CD4-positive, alpha-beta T cell treated with Interleukin-4 for 4 hours (primary cell): ENCODE measurements around the gene APBA3.

ENCODE experiments used
- DNase-seq: peaks from one replicate; pipeline ENCODE4 v3.0.0-alpha.2; 2020

The APBA3 gene

DNA sequence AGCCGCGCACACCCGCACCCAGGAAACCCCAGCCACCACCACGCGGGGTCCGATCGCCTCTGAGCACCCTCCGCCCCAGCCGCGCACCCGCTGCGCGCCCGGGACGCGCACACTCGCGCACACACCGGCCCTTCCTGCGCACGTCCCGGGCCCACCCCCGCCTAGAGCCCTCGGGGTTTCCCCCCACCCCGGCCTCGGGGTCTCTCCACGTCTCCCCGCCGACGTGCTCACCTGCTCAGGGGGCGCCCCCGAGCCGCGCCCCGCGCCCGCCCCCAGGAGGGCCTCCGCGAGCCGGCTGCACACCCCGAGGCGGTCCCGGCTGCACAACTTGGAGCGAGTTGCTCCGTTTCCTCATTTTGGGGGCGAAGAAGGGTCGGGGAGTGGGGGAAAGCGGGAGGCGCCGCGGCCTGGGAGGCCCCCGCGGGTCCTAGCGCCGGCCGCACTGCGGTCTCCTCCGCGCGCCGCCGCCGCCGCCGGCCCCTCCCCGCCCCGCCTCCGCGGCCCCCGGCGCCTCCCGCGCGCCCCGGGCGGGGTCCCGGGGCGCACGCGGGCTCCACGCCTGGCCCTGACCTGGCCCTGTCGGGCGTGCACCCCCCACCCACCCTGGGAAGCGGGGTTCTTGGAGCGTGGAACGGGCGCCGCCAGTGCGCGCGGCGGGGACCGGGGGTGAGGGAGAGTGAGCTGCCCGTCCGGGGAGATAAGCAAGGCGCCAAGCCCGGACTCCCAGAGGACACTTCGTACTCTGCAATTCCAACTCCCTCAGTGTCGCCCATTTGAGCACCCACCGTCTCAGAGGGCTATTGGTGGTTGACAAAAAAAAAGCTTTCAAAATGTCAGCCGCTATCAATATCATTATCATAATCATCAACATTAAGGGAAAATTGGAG lies 24.7 kb upstream of the APBA3 start, which contains the start of gene MATK:
TSS of gene MATK (minus strand) at position 444 of the 887 bp plus-strand sequence. CDS start 1,246 bp downstream, outside the sequence.
- DNase-seq = no peak

GRCh38 chr19:3785451-3785937 lies 24.0 kb upstream of the APBA3 start:
- DNase-seq = no peak

DNA sequence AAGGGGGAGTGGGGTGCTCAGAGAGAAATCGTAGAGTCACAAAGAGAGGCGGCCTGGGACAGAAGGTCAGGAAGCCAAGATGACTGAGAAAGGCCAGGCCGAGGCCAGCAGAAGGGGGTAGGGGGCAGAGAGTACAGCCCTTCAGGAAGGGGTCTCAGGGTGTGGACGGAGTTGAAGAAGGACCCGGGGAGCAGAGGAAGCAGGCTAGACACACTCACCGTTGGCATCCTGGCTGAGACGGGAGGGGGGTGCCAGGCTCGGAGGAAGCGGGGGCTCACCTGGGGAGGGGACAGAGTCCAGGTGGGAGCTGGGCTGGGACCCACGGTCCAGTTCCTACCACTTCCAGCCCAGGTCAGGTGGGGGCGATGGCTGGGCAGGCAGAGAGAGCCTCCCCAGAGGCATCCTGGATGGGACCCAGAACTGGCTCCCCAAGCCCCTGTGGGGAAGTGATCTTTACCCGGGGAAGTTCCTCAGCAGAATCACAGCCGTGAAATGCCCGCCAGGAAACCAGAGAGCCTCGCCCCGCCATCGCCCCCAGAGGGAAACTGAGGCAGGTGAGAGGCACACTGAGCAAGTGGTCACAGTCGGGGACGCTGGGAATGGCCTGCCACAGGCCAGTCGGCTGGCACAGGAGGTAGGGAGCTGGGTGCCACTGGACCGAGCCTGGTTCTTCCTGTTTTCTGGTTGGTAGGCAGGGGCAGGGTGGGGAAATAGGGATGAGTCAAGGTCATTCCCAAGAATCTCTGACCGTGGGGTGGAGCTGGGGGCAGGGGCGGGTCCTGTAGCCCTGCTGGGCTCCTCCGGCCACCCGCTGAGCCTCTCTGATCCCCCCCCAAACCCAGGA lies 23.3 kb upstream of the APBA3 start:
- no peak for DNase-seq

GRCh38 chr19:3783660-3784584 lies 22.4 kb upstream of the APBA3 start:
- no peak for DNase-seq

GRCh38 chr19:3782903-3783302 lies 21.4 kb upstream of the APBA3 start:
- no peak for DNase-seq

DNA sequence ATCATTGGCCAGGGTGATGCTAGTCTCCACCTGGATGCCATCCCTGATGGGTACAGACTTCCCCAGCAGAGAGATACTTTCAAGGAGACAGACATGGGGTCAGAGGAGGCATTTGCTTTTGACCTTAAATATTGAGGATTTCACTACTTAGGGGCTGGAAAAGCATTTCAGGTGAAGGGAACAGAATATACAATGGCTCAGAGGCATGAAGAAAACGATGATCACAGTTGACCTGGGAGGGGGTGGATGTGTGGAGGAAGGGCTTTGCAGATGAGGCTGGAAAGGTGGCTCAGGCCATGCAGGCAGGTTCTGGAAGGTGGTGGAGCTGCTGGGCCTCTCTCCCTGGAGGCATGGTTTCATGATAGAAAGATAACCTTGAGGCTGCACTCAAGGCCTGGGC lies 20.8 kb upstream of the APBA3 start:
- no peak for DNase-seq

GRCh38 chr19:3781603-3782002 lies 20.1 kb upstream of the APBA3 start:
- DNase-seq = no peak

DNA sequence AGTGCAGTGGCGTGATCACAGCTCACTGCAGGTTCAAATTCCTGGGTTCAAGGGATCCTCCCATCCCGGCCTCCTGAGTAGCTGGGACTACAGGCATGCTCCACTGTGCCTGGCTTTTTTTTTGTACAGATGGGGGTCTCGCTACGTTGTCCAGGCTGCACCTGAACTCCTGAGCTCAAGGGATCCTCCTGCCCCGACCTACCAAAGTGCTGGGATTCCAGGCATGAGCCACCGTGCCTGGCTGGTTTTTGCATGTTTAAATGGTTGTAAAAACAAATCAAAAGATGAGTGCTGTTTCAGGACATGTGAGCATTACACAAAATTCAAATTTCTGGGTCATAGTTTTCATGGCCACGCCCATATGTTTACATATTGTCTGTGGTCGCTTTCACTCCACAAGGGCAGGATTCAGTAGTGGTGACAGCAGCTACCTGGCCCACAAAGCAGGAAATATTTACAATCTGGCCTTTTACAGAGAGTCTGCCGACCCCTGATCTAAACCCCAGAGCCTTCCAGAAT lies 19.4 kb upstream of the APBA3 start:
- no peak for DNase-seq

DNA sequence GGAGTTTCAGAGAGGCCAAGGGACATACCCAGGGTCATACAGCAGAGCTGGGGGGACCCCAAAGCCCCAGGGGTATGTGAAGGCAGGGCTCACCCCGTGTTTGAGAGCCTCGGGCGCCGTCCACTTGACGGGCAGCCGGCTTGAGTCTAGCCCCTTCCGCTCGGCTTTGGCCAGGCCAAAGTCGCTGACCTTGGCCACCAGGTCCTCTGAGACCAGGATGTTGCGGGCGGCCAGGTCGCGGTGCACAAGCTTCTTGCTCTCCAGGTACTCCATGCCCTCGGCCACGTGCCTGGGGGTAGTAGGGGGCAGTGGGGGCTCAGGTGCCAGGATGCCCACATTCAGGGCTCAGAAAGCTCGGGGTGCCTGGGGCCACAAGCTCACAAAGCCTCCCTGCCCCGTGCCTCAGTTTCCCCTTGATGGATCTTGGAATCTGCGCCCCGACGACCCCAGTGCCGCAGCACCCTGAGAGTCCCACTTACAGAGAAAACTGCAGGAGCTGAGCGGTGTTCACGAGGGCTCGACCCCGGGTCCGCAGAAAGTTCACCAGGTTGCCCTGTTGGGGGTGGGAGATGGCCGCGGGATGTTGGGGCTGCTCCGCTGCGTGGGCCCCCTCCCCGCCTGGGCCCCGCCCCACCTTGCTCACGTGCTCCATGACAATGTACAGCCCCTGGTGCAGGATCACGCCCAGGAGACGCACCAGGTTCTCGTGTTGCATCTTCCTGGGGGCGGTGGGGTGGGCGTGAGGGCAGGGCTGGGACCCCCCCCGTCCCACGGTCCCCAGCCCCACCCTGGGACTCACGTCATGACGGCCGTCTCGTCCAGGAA lies 17.6 kb upstream of the APBA3 start:
- no peak for DNase-seq

GRCh38 chr19:3778104-3778867 lies 16.8 kb upstream of the APBA3 start:
- no peak for DNase-seq

DNA sequence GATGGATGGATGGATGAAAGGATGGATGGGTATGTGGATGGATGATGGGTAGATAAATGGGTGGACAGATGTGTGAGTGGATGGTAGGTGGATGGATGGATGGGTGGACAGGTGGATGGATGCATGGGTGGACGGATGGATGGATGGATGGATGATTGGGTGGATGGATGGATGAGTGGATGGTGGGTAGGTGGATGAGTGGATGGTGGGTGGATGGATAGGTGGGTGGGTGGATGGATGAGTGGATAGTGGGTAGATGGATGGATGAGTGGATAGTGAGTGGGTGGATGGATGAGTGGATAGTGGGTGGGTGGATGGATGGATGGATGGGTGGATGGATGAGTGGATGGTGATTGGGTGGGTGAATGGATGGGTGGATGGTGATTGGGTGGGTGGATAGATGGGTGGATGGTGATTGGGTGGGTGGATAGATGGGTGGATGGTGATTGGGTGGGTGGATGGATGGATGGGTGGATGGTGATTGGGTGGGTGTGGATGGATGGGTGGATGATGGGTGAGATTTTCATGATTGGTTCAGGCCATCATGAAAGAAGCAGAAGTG lies 15.1 kb upstream of the APBA3 start:
- DNase-seq = no peak

DNA sequence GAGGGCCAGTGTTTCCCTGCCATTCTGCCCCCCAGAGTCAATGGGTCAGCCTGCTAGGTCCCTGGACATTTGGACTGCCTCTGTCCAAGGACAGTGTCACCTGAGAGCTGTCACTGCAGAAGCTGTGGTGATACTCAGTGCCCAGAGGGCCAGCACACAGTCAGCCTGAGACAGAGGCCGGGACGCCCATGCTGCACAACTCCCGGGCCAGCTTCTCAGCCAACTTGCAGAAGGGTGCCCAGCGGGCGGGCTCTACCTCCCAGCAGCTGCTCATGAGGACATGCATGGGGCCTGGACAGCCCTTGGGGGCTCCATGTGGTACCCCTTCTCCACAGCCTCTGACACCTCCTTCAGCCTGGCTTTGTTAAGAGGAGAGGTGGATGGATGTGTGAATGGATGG lies 14.3 kb upstream of the APBA3 start:
- no peak for DNase-seq

DNA sequence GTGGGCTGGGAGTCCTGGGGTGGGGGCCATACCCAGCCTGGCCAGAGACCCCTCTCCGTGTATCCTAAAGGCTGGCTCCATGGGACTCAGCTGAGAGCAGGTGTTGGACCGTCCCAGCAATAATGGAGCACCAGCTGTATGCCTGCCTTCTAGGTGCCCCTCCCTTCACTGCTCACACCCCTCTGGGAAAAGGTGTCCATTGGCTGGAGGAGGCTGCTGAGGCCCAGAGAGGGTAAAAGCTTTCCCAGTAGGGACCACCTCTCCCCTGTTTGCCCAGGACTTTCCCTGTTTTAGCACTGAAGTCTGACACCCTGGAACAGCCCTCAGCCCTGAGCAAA lies 13.9 kb upstream of the APBA3 start:
- DNase-seq = no peak

- DNase-seq = no peak
These were observed 13.3 kb upstream of the APBA3 start for GRCh38 chr19:3774621-3775373.

- no peak for DNase-seq
These were observed 12.5 kb upstream of the APBA3 start for GRCh38 chr19:3773814-3774515.

GRCh38 chr19:3771906-3772455 lies 10.5 kb upstream of the APBA3 start, which contains the start of gene RAX2:
Gene RAX2 (minus strand): TSS chr19:3772228. CDS start chr19:3771742, 486 bp downstream.
- DNase-seq = no peak

- DNase-seq = no peak
These were observed 9.8 kb upstream of the APBA3 start for GRCh38 chr19:3771000-3771905.
